GM12801 (cell line): ENCODE results near the gene DXO.
"Not testable (repeated sequence)": the region's sequence is repeated elsewhere in the genome, so short reads cannot be mapped to it uniquely, and the experiment has no call there.

ENCODE experiments used
- CTCF ChIP-seq: IDR thresholded peaks from one replicate; pipeline ENCODE4 v1.5.1; 2011; ENCODE audit warnings: control low read depth; ENCODE audit not compliant: insufficient read length; ENCODE audit errors: extremely low read depth

Gene DXO

GRCh38 chr6:31971993-31972708 lies at the start of gene DXO:
Gene DXO (minus strand): TSS chr6:31972138. CDS start chr6:31971675, 463 bp downstream.
- TF ChIP-seq CTCF = no peak

GRCh38 chr6:32014547-32014946 lies 42.6 kb upstream of the DXO start, which contains the start of gene C4B:
Gene C4B (plus strand): TSS chr6:32014795. CDS start chr6:32014846, 51 bp downstream.
- not testable (repeated sequence) for TF ChIP-seq CTCF

- TF ChIP-seq CTCF = not testable (repeated sequence)
Observed at GRCh38 chr6:31981744-31982143, 9.8 kb upstream of the DXO start, which contains the start of gene C4A. Gene C4A (plus strand): TSS chr6:31982057. CDS start chr6:31982108, 51 bp downstream.

- TF ChIP-seq CTCF = no peak
Observed at GRCh38 chr6:31979238-31979898, 7.4 kb upstream of the DXO start.

GRCh38 chr6:31978831-31979230 lies 6.9 kb upstream of the DXO start:
- TF ChIP-seq CTCF = no peak

- TF ChIP-seq CTCF = no peak
Observed at GRCh38 chr6:31977816-31978431, 6.0 kb upstream of the DXO start.

GRCh38 chr6:31972709-31973350 lies 892 bp upstream of the DXO start:
- TF ChIP-seq CTCF = no peak
